PFSK-1 (cell line): Measurements from ENCODE around the gene MBTD1.

Experiments used
- FOXP2 ChIP-seq: optimal IDR thresholded peaks from 2 replicates; pipeline ENCODE3; 2011; ENCODE audit warnings: borderline replicate concordance, control low read depth, inconsistent platforms; ENCODE audit not compliant: insufficient read depth; ENCODE audit errors: extremely low read length, extremely low read depth
- POLR2AphosphoS5 ChIP-seq: IDR thresholded peaks from 2 replicates; pipeline ENCODE4 v1.6.1; 2012; ENCODE audit warnings: low read depth, mild to moderate bottlenecking, control low read depth, low read length, moderate library complexity
- SIN3A ChIP-seq: IDR thresholded peaks from 2 replicates; pipeline ENCODE4 v1.6.1; 2012; ENCODE audit warnings: mild to moderate bottlenecking, low read length, moderate library complexity, borderline replicate concordance; ENCODE audit not compliant: insufficient read depth
- TAF1 ChIP-seq: IDR thresholded peaks from 2 replicates; pipeline ENCODE4 v1.6.1; 2012; ENCODE audit warnings: low read length, control low read depth, borderline replicate concordance; ENCODE audit not compliant: insufficient read depth
- TF ChIP-seq, protein P1 (sequence below), 2 experiments: IDR thresholded peaks; 2 replicates each; pipeline versions ENCODE4 v1.6.1 to v1.8.0; 2011 to 2012; ENCODE audit warnings: low read depth in 2 of 2, low read length in 2 of 2, control low read depth in 1 of 2, inconsistent platforms in 1 of 2, mild to moderate bottlenecking in 1 of 2, moderate library complexity in 1 of 2; ENCODE audit not compliant: insufficient read depth in 1 of 2

The MBTD1 gene

DNA sequence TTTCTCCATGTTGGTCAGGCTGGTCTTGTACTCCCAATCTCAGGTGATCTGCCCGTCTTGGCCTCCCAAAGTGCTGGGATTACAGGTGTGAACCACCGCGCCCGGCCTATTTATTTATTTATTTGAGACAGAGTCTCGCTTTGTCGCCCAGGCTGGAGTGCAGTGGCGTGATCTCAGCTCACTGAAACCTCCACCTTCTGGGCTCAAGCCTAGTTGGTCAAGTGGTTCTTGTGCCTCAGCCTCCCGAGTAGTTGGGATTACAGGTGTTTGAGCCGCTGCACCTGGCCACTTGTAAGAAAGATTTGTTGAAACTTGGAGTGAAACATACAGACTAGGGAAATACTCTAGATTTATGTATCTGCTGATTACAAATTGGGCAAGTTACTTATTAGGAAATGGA lies 87.8 kb downstream of the MBTD1 start:
- peak; percentile 40; the same call in 1 of the 2 replicates for TF ChIP-seq POLR2AphosphoS5

DNA sequence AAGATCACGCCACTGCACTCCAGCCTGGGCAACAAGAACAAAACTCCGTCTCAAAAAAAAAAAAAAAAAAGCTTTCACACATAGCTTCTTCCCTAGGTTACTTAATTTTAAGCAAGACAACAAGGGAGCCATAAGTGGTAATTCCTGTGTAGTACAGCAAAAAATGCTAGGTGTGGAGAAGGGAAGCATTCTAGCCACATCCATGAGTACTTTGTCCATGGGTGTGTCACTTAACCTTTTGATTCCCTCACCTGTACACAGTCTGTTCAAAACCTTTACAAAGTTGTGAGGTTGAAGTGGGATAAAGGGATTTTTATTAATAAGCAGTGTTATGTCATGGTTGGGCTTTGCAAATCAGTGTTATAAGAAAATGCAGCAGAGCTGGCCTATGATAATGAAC lies 89.1 kb downstream of the MBTD1 start:
- no peak for TF ChIP-seq FOXP2
- no peak for TF ChIP-seq SIN3A
- TF ChIP-seq POLR2AphosphoS5, result no peak; the same call in 1 of the 2 replicates
- TF ChIP-seq TAF1, result no peak
- TF ChIP-seq, protein P1, sequence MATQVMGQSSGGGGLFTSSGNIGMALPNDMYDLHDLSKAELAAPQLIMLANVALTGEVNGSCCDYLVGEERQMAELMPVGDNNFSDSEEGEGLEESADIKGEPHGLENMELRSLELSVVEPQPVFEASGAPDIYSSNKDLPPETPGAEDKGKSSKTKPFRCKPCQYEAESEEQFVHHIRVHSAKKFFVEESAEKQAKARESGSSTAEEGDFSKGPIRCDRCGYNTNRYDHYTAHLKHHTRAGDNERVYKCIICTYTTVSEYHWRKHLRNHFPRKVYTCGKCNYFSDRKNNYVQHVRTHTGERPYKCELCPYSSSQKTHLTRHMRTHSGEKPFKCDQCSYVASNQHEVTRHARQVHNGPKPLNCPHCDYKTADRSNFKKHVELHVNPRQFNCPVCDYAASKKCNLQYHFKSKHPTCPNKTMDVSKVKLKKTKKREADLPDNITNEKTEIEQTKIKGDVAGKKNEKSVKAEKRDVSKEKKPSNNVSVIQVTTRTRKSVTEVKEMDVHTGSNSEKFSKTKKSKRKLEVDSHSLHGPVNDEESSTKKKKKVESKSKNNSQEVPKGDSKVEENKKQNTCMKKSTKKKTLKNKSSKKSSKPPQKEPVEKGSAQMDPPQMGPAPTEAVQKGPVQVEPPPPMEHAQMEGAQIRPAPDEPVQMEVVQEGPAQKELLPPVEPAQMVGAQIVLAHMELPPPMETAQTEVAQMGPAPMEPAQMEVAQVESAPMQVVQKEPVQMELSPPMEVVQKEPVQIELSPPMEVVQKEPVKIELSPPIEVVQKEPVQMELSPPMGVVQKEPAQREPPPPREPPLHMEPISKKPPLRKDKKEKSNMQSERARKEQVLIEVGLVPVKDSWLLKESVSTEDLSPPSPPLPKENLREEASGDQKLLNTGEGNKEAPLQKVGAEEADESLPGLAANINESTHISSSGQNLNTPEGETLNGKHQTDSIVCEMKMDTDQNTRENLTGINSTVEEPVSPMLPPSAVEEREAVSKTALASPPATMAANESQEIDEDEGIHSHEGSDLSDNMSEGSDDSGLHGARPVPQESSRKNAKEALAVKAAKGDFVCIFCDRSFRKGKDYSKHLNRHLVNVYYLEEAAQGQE (IDR thresholded peaks at IDR 0.05; ENCODE audit: insufficient read depth in 1 of 2, low read depth in 2 of 2, low read length in 2 of 2), result no peak

DNA sequence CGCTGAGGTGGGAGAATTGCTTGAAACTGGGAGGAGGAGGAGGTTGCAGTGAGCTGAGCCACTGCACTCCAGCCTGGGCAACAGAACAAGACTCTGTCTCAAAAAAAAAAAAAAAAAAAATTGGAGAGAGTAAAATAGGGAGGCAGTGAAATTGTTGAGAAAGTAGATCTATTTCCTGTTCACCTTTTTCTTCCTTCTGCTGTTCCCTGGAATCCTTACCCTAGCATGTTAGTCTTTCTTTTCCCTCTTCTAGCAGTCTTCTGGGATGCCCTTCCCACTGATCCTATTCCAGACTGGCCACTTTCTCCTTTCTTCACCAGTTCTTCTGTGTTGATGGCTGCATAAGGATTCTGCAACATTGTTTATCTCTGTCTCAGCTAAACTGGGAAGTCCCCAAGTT lies 90.5 kb downstream of the MBTD1 start:
- TF ChIP-seq POLR2AphosphoS5, result no peak
- TF ChIP-seq SIN3A, result no peak
- no peak for TF ChIP-seq FOXP2
- TF ChIP-seq, protein P1 (IDR thresholded peaks at IDR 0.05; ENCODE audit: insufficient read depth in 1 of 2, low read depth in 2 of 2, low read length in 2 of 2), result no peak

DNA sequence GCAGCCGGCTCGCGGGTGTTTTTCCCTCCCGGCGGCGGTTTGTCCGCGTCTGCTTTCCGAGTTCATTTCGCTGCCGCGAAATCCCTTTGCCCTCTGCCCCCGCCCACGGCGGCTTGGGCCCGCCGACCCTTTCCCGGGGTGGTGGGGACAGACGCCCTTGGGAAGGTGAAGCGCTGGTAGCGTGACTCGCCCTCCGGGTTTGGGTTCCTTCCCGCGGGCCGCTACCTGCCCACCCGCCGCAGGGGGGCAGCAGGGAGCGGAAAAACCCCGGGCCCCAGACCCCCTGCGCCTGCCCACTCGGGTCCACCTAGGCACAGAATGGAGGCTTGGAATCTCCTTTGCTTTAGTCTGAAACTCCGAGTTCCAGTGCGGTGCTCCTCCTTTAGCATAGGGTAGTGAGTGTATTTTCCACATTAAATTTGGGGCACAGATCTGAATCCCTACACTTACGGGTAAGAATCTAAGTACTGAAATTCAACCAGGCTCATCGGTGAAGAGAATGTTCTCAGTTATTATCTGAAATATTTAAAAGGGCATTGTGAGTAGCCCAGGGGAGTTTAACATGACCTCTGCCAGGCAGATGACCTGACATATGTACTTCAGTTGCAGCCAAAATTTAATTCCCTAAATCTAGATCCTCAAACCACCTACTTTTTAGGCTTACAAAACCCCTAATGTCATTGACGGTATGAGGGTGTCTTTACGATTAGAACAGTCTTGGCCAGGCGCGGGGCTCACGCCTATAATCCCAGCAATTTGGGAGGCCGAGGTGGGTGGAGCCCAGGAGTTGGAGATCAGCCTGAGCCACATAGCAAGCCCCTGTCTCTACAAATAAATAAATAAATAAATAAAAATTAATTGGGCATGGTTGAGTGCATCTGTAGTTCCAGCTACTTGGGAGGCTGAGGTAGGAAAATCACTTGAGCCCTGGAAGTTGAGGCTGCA lies 92.6 kb downstream of the MBTD1 start:
- TF ChIP-seq TAF1, result peak; percentile 44; the same call in 1 of the 2 replicates
- no peak for TF ChIP-seq POLR2AphosphoS5
- no peak for TF ChIP-seq SIN3A
- TF ChIP-seq FOXP2, result no peak
- TF ChIP-seq, protein P1 (IDR thresholded peaks at IDR 0.05; ENCODE audit: insufficient read depth in 1 of 2, low read depth in 2 of 2, low read length in 2 of 2), result no peak

DNA sequence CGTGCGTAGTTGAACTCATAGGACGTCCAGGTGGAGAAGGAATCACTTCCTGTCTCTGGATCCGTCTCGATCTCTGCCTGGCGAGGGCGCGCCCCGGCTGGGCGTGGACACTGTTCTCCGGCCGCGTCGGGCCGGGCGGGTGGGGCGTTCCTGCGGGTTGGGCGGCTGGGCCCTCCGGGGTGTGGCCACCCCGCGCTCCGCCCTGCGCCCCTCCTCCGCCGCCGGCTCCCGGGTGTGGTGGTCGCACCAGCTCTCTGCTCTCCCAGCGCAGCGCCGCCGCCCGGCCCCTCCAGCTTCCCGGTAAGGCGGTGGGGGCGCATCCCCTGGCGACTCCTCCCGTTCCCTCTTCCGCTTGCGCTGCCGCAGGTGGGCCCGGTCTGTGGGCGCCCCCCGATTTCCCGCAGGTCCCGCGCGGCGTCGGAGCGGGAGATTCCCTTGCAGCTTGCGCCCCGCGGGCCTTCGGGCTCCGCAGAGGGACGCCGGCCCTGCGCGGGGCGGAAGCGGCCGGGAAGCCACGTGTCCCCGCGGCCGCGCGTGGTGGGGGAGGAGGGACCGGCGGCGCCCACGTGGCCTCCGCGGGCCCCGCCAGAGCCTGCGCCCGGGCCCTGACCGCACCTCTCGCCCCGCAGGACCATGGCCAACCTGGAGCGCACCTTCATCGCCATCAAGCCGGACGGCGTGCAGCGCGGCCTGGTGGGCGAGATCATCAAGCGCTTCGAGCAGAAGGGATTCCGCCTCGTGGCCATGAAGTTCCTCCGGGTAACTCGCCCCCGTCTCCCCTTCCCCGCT lies 93.5 kb downstream of the MBTD1 start, which contains the start of gene NME2:
Gene NME2, plus strand, starts transcription at position 214 of the 789 bp plus-strand sequence. Its CDS starts 420 bp downstream, at position 634.
- TF ChIP-seq POLR2AphosphoS5 (peak; percentile 95), SIN3A (peak; percentile 86; the same call in 1 of the 2 replicates), TAF1 (peak; percentile 82; the same call in 1 of the 2 replicates), FOXP2 (peak; percentile 70)
- TF ChIP-seq, protein P1 (IDR thresholded peaks at IDR 0.05; ENCODE audit: insufficient read depth in 1 of 2, low read depth in 2 of 2, low read length in 2 of 2), result peak in 1 of 2 experiments; percentile 30; a peak in 1 of 4 replicates
